GM23338 (cell line): ENCODE data around the gene CIAO3. TPM values are rescaled to one million over a fixed set of nuclear protein-coding genes. Genes with fewer than 3 reads are reported as not detected.

Experiments used
- ATAC-seq: fragments of 200-7000 bp; cut with Tn5 transposase; 3 replicates; pipeline ENCODE4 v1.9.1; 2020
- DNase-seq: peaks from one replicate; pipeline ENCODE4 v3.0.0-alpha.2; 2015; ENCODE audit warnings: low spot score
- H2AFZ ChIP-seq: fragments of 200-600 bp; sonication (generic); 2 replicates; pipeline ENCODE4 v1.8.0; 2016; ENCODE audit warnings: antibody characterized with exemption, mild to moderate bottlenecking, moderate library complexity
- H3F3A ChIP-seq: fragments of 200-600 bp; sonication (generic); replicated peaks from 2 replicates; pipeline ENCODE4 v1.8.0; 2017; ENCODE audit warnings: antibody characterized with exemption, mixed run types, low read depth
- H3K27ac ChIP-seq: fragments of 200-600 bp; sonication (generic); 2 replicates; pipeline ENCODE4 v1.6.1; 2016; ENCODE audit warnings: low read depth
- H3K27me3 ChIP-seq: fragments of 200-600 bp; sonication (generic); 2 replicates; pipeline ENCODE4 v1.8.0; 2016; ENCODE audit warnings: mild to moderate bottlenecking, mixed run types, moderate library complexity; ENCODE audit not compliant: insufficient read depth
- H3K36me3 ChIP-seq: fragments of 200-600 bp; sonication (generic); 2 replicates; pipeline ENCODE4 v1.8.0; 2016; ENCODE audit warnings: mild to moderate bottlenecking; ENCODE audit not compliant: insufficient read depth
- H3K4me1 ChIP-seq: fragments of 200-600 bp; sonication (generic); 2 replicates; pipeline ENCODE4 v1.8.0; 2016; ENCODE audit warnings: mild to moderate bottlenecking, moderate library complexity; ENCODE audit not compliant: insufficient read depth
- H3K4me2 ChIP-seq: fragments of 200-600 bp; sonication (generic); 2 replicates; pipeline ENCODE4 v1.7.1; 2017; ENCODE audit warnings: mixed run types
- H3K4me3 ChIP-seq: fragments of 200-600 bp; sonication (generic); 2 replicates; pipeline ENCODE4 v1.6.1; 2016; ENCODE audit warnings: mixed run types
- H3K79me2 ChIP-seq: fragments of 200-600 bp; sonication (generic); replicated peaks from 2 replicates; pipeline ENCODE4 v1.8.0; 2017; ENCODE audit warnings: mild to moderate bottlenecking; ENCODE audit not compliant: insufficient read depth
- H3K9me2 ChIP-seq: fragments of 200-600 bp; sonication (generic); 2 replicates; pipeline ENCODE4 v1.8.0; 2017; ENCODE audit not compliant: insufficient read depth
- H4K20me1 ChIP-seq: fragments of 200-600 bp; sonication (generic); replicated peaks from 2 replicates; pipeline ENCODE4 v1.8.0; 2017; ENCODE audit warnings: mild to moderate bottlenecking; ENCODE audit not compliant: insufficient read depth
- H3K27ac Mint-ChIP-seq: 2 replicates; pipeline ENCODE4 v1.8.0; 2020; ENCODE audit warnings: inconsistent platforms, mild to moderate bottlenecking, moderate library complexity, mixed read lengths
- H3K27me3 Mint-ChIP-seq: 3 replicates; pipeline ENCODE4 v1.8.0; 2022; ENCODE audit warnings: low read depth, mild to moderate bottlenecking, moderate library complexity, mixed read lengths, inconsistent platforms; ENCODE audit not compliant: insufficient read depth, poor library complexity
- H3K36me3 Mint-ChIP-seq: 3 replicates; pipeline ENCODE4 v1.8.0; 2021; ENCODE audit warnings: low read depth, mild to moderate bottlenecking, inconsistent platforms, moderate library complexity, mixed read lengths
- H3K4me1 Mint-ChIP-seq: 3 replicates; pipeline ENCODE4 v1.8.0; 2020; ENCODE audit warnings: mild to moderate bottlenecking, inconsistent platforms, mixed read lengths
- H3K4me3 Mint-ChIP-seq: 3 replicates; pipeline ENCODE4 v1.8.0; 2021; ENCODE audit warnings: moderate library complexity, mild to moderate bottlenecking, inconsistent platforms, mixed read lengths
- H3K9me3 Mint-ChIP-seq: 3 replicates; pipeline ENCODE4 v1.8.0; 2020; ENCODE audit warnings: moderate library complexity, mild to moderate bottlenecking, inconsistent platforms, mixed read lengths
- CREB1 ChIP-seq: fragments of 250-450 bp; sonication (Bioruptor Pico); IDR thresholded peaks from 2 replicates; pipeline ENCODE4 v1.5.0; 2020; ENCODE audit warnings: low read depth, mild to moderate bottlenecking, moderate library complexity
- CTCF ChIP-seq, 2 experiments: fragments of 200-600 bp in 1 of 2; sonication (generic) in 1 of 2; conservative IDR thresholded peaks; 2 replicates each; pipeline versions ENCODE4 v1.5.1 to v1.6.1; 2016 to 2017; ENCODE audit warnings: antibody characterized with exemption in 2 of 2, low read depth in 2 of 2, mild to moderate bottlenecking in 2 of 2, moderate library complexity in 1 of 2
- EZH2 ChIP-seq: fragments of 200-600 bp; sonication (generic); IDR thresholded peaks from one replicate; pipeline ENCODE4 v1.8.0; 2017; ENCODE audit warnings: antibody characterized with exemption, mild to moderate bottlenecking, low read depth; ENCODE audit not compliant: unreplicated experiment
- EZH2phosphoT487 ChIP-seq: fragments of 200-600 bp; sonication (generic); IDR thresholded peaks from one replicate; pipeline ENCODE4 v1.8.1; 2018; ENCODE audit warnings: antibody characterized with exemption; ENCODE audit not compliant: unreplicated experiment
- JUNB ChIP-seq: IDR thresholded peaks from one replicate; pipeline ENCODE4 v1.6.1; 2016; ENCODE audit warnings: antibody characterized with exemption; ENCODE audit not compliant: unreplicated experiment
- NANOG ChIP-seq: IDR thresholded peaks from 2 replicates; pipeline ENCODE4 v1.6.1; 2016; ENCODE audit warnings: antibody characterized with exemption, borderline replicate concordance
- POLR2AphosphoS5 ChIP-seq: IDR thresholded peaks from 2 replicates; pipeline ENCODE4 v1.6.1; 2016; ENCODE audit warnings: antibody characterized with exemption, low read depth
- REST ChIP-seq: IDR thresholded peaks from one replicate; pipeline ENCODE4 v1.6.1; 2018; ENCODE audit warnings: antibody characterized with exemption; ENCODE audit not compliant: unreplicated experiment
- STAT1 ChIP-seq: IDR thresholded peaks from one replicate; pipeline ENCODE4 v1.6.1; 2016; ENCODE audit warnings: antibody characterized with exemption; ENCODE audit not compliant: unreplicated experiment
- ZNF114 ChIP-seq: fragments of 250-450 bp; sonication (Bioruptor Pico); IDR thresholded peaks from 2 replicates; pipeline ENCODE4 v1.5.0; 2020; ENCODE audit warnings: mild to moderate bottlenecking, moderate library complexity
- ZNF331 ChIP-seq: fragments of 250-450 bp; sonication (Bioruptor Pico); IDR thresholded peaks from 2 replicates; pipeline ENCODE4 v1.5.0; 2020; ENCODE audit warnings: low read depth, mild to moderate bottlenecking, moderate library complexity
- ZNF462 ChIP-seq: fragments of 250-450 bp; sonication (Bioruptor Pico); IDR thresholded peaks from 2 replicates; pipeline ENCODE4 v1.5.0; 2020; ENCODE audit warnings: mild to moderate bottlenecking, moderate library complexity
- polyA plus RNA-seq: library from polyadenylated mRNA; unstranded; fragments of >200 nt; fragmentation: Nextera tagmentation; extraction: Ambion mirVana; gene quantifications from 2 replicates; pipeline ENCODE4 v1.2.1, GENCODE V29; 2016
- total RNA-seq: library from RNA; depleted of rRNA; stranded (reverse); fragments of >200 nt; shearing (Covaris generic); gene quantifications from 2 replicates; pipeline ENCODE4 v1.2.3, GENCODE V29; 2014
- TF ChIP-seq, protein P1 (sequence below): IDR thresholded peaks from 2 replicates; pipeline ENCODE4 v1.6.1; 2016; ENCODE audit warnings: antibody characterized with exemption

CIAO3 gene
- total and polyA plus RNA-seq, 2 experiments from 2014 or later: 13.0 to 42.3 TPM

GRCh38 chr16:726188-726437, 14.7 kb downstream of the CIAO3 start:
- DNase-seq: no peak
- Mint-ChIP-seq H3K4me3 (peak overlapping the region; percentile 67; the same call in 1 of the 3 replicates), H3K36me3 (no peaks in the 10 kb centered on the region), H3K27ac (no peak overlapping the region), H3K9me3 (no peaks in the 10 kb centered on the region), H3K4me1 (no peaks in the 10 kb centered on the region), H3K27me3 (peaks cover 18% of the 10 kb centered on the region)
- no peaks in the 10 kb centered on the region for H3K36me3 ChIP-seq
- peaks cover 14% of the 10 kb centered on the region; the same call in 1 of the 2 replicates for H3K27me3 ChIP-seq
- H3K27ac ChIP-seq: no peak overlapping the region
- peak overlapping the region; percentile 80; the same call in 1 of the 2 replicates for H2AFZ ChIP-seq
- no peak for ATAC-seq
- no peaks in the 10 kb centered on the region for H3K4me1 ChIP-seq
- H3K4me2 ChIP-seq: peak overlapping the region; percentile 87
- TF ChIP-seq JUNB: no peak
- no peak for TF ChIP-seq ZNF114 (CRISPR knock-in tag)
- TF ChIP-seq, protein P1, sequence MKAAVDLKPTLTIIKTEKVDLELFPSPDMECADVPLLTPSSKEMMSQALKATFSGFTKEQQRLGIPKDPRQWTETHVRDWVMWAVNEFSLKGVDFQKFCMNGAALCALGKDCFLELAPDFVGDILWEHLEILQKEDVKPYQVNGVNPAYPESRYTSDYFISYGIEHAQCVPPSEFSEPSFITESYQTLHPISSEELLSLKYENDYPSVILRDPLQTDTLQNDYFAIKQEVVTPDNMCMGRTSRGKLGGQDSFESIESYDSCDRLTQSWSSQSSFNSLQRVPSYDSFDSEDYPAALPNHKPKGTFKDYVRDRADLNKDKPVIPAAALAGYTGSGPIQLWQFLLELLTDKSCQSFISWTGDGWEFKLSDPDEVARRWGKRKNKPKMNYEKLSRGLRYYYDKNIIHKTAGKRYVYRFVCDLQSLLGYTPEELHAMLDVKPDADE: no peak
- no peak for TF ChIP-seq CREB1 (CRISPR knock-in tag)
- TF ChIP-seq EZH2: no peak
- no peak for TF ChIP-seq REST
- TF ChIP-seq STAT1: no peak
- TF ChIP-seq CTCF (conservative IDR thresholded peaks at IDR 0.05; ENCODE audit: low read depth in 2 of 2): no peak
- TF ChIP-seq ZNF331 (CRISPR knock-in tag): no peak
- TF ChIP-seq POLR2AphosphoS5: no peak
- no peak for TF ChIP-seq ZNF462 (CRISPR knock-in tag)
- no peak for TF ChIP-seq NANOG
- TF ChIP-seq EZH2phosphoT487: no peak
- H3K9me2 ChIP-seq: no peaks in the 10 kb centered on the region
- H3F3A ChIP-seq: peaks cover 12% of the 10 kb centered on the region
- H3K79me2 ChIP-seq: no peaks in the 10 kb centered on the region
- no peaks in the 10 kb centered on the region for H4K20me1 ChIP-seq
- H3K4me3 ChIP-seq: peak overlapping the region; percentile 71
